Activated naive CD4-positive, alpha-beta T cell treated with anti-CD3 and anti-CD28 coated beads, Interleukin-2, amount 10 ng/mL, durations not matched to agents 7 days and 5 days (primary cell): ENCODE data around the gene SDK1.
"Not testable (repeated sequence)": the region's sequence is repeated elsewhere in the genome, so short reads cannot be mapped to it uniquely, and the experiment has no call there.

Experiments used
- CTCF ChIA-PET: fragments of 350-600 bp; sonication (Branson Sonifier 250); formaldehyde crosslinking; loops from one replicate; lab custom pipeline; 2021; ENCODE audit warnings: antibody characterized with exemption; lab: Charles Lee
- DNase-seq: peaks from one replicate; pipeline ENCODE4 v3.0.0-alpha.2; 2020
- H3K27ac Mint-ChIP-seq: one replicate; pipeline ENCODE4 v1.8.0; 2021; ENCODE audit warnings: mild to moderate bottlenecking, moderate library complexity, mixed read lengths
- H3K27me3 Mint-ChIP-seq: one replicate; pipeline ENCODE4 v1.8.0; 2021; ENCODE audit warnings: mild to moderate bottlenecking, mixed read lengths
- H3K36me3 Mint-ChIP-seq: one replicate; pipeline ENCODE4 v1.8.0; 2021; ENCODE audit warnings: mixed read lengths
- H3K4me1 Mint-ChIP-seq: one replicate; pipeline ENCODE4 v1.8.0; 2021; ENCODE audit warnings: mixed read lengths
- H3K4me3 Mint-ChIP-seq: one replicate; pipeline ENCODE4 v1.8.0; 2021; ENCODE audit warnings: mild to moderate bottlenecking, moderate library complexity, mixed read lengths
- H3K9me3 Mint-ChIP-seq: one replicate; pipeline ENCODE4 v1.8.0; 2021; ENCODE audit warnings: mixed read lengths

The SDK1 gene

GRCh38 chr7:3722396-3722922 is 421.4 kb downstream of the SDK1 start:
- H3K27me3 Mint-ChIP-seq, result no peaks in the 10 kb centered on the region
- no peaks in the 10 kb centered on the region for H3K36me3 Mint-ChIP-seq
- no peak overlapping the region for H3K4me3 Mint-ChIP-seq
- no peak for DNase-seq
- H3K27ac Mint-ChIP-seq, result no peak overlapping the region
- no peaks in the 10 kb centered on the region for H3K9me3 Mint-ChIP-seq
- no peaks in the 10 kb centered on the region for H3K4me1 Mint-ChIP-seq
- CTCF ChIA-PET, result no interaction called here

- Mint-ChIP-seq H3K4me1 (no peaks in the 10 kb centered on the region), H3K9me3 (no peaks in the 10 kb centered on the region), H3K4me3 (no peak overlapping the region), H3K36me3 (no peaks in the 10 kb centered on the region), H3K27ac (no peak overlapping the region), H3K27me3 (no peaks in the 10 kb centered on the region)
- no peak for DNase-seq
- CTCF ChIA-PET, result no interaction called here
Observed at GRCh38 chr7:3725155-3726059, 424.4 kb downstream of the SDK1 start.

- H3K27me3 Mint-ChIP-seq, result no peaks in the 10 kb centered on the region
- no peaks in the 10 kb centered on the region for H3K4me1 Mint-ChIP-seq
- H3K36me3 Mint-ChIP-seq, result no peaks in the 10 kb centered on the region
- DNase-seq, result no peak
- H3K9me3 Mint-ChIP-seq, result no peaks in the 10 kb centered on the region
- H3K4me3 Mint-ChIP-seq, result no peak overlapping the region
- no peak overlapping the region for H3K27ac Mint-ChIP-seq
- CTCF ChIA-PET, result interaction anchor here (1.0 kb wide), 1 partner anchor 248 kb away, joined by 3 read pairs; no protein-coding TSS in a partner anchor
Observed at GRCh38 chr7:3730276-3730675, 429.2 kb downstream of the SDK1 start.

- no peaks in the 10 kb centered on the region for H3K4me1 Mint-ChIP-seq
- H3K4me3 Mint-ChIP-seq, result no peak overlapping the region
- no peaks in the 10 kb centered on the region for H3K36me3 Mint-ChIP-seq
- H3K27me3 Mint-ChIP-seq, result no peaks in the 10 kb centered on the region
- CTCF ChIA-PET, result no interaction called here
- H3K9me3 Mint-ChIP-seq, result no peaks in the 10 kb centered on the region
- H3K27ac Mint-ChIP-seq, result no peak overlapping the region
- DNase-seq, result no peak
Observed at GRCh38 chr7:3732395-3733005, 431.4 kb downstream of the SDK1 start.

GRCh38 chr7:3733541-3734140 is 432.6 kb downstream of the SDK1 start:
- no peaks in the 10 kb centered on the region for H3K9me3 Mint-ChIP-seq
- H3K4me1 Mint-ChIP-seq, result no peaks in the 10 kb centered on the region
- no peaks in the 10 kb centered on the region for H3K36me3 Mint-ChIP-seq
- DNase-seq, result no peak
- CTCF ChIA-PET, result no interaction called here
- no peaks in the 10 kb centered on the region for H3K27me3 Mint-ChIP-seq
- H3K4me3 Mint-ChIP-seq, result no peak overlapping the region
- H3K27ac Mint-ChIP-seq, result no peak overlapping the region

- CTCF ChIA-PET, result no interaction called here
Observed at GRCh38 chr7:3738964-3739363, 437.9 kb downstream of the SDK1 start.

GRCh38 chr7:3739983-3740382 is 438.9 kb downstream of the SDK1 start:
- Mint-ChIP-seq H3K4me1 (no peaks in the 10 kb centered on the region), H3K27ac (no peak overlapping the region), H3K36me3 (no peaks in the 10 kb centered on the region), H3K9me3 (peaks cover 6% of the 10 kb centered on the region), H3K27me3 (no peaks in the 10 kb centered on the region), H3K4me3 (no peak overlapping the region)
- DNase-seq, result no peak
- CTCF ChIA-PET, result no interaction called here

More at GRCh38 chr7:3738964-3739363, 437.9 kb downstream of the SDK1 start:
- H3K4me1 Mint-ChIP-seq, result no peaks in the 10 kb centered on the region
- no peak overlapping the region for H3K27ac Mint-ChIP-seq
- H3K4me3 Mint-ChIP-seq, result no peak overlapping the region
- DNase-seq, result no peak
- no peaks in the 10 kb centered on the region for H3K27me3 Mint-ChIP-seq
- peaks cover 6% of the 10 kb centered on the region for H3K9me3 Mint-ChIP-seq
- H3K36me3 Mint-ChIP-seq, result no peaks in the 10 kb centered on the region

GRCh38 chr7:3747467-3747866 is 446.4 kb downstream of the SDK1 start:
- Mint-ChIP-seq H3K4me1 (no peaks in the 10 kb centered on the region), H3K4me3 (no peak overlapping the region), H3K27me3 (no peaks in the 10 kb centered on the region), H3K27ac (no peak overlapping the region), H3K36me3 (no peaks in the 10 kb centered on the region), H3K9me3 (no peaks in the 10 kb centered on the region)
- no peak for DNase-seq
- CTCF ChIA-PET, result no interaction called here

- H3K4me1 Mint-ChIP-seq, result no peaks in the 10 kb centered on the region
- no peaks in the 10 kb centered on the region for H3K36me3 Mint-ChIP-seq
- DNase-seq, result no peak
- CTCF ChIA-PET, result no interaction called here
- no peak overlapping the region for H3K4me3 Mint-ChIP-seq
- H3K27me3 Mint-ChIP-seq, result no peaks in the 10 kb centered on the region
- no peaks in the 10 kb centered on the region for H3K9me3 Mint-ChIP-seq
- H3K27ac Mint-ChIP-seq, result no peak overlapping the region
Observed at GRCh38 chr7:3748389-3748788, 447.3 kb downstream of the SDK1 start.

GRCh38 chr7:3753868-3754267 is 452.8 kb downstream of the SDK1 start:
- no peak overlapping the region for H3K4me3 Mint-ChIP-seq
- no peak overlapping the region for H3K27ac Mint-ChIP-seq
- H3K4me1 Mint-ChIP-seq, result no peaks in the 10 kb centered on the region
- CTCF ChIA-PET, result no interaction called here
- no peaks in the 10 kb centered on the region for H3K36me3 Mint-ChIP-seq
- no peak for DNase-seq
- no peaks in the 10 kb centered on the region for H3K27me3 Mint-ChIP-seq
- H3K9me3 Mint-ChIP-seq, result no peaks in the 10 kb centered on the region

- Mint-ChIP-seq H3K9me3 (no peaks in the 10 kb centered on the region), H3K4me3 (no peak overlapping the region), H3K27me3 (no peaks in the 10 kb centered on the region), H3K27ac (no peak overlapping the region), H3K36me3 (no peaks in the 10 kb centered on the region), H3K4me1 (no peaks in the 10 kb centered on the region)
- CTCF ChIA-PET, result no interaction called here
- no peak for DNase-seq
Observed at GRCh38 chr7:3754493-3755341, 453.7 kb downstream of the SDK1 start.

GRCh38 chr7:3755778-3756453 is 454.9 kb downstream of the SDK1 start:
- CTCF ChIA-PET, H3K27ac Mint-ChIP-seq, DNase-seq, H3K4me3 Mint-ChIP-seq, H3K36me3 Mint-ChIP-seq, H3K27me3 Mint-ChIP-seq, H3K4me1 Mint-ChIP-seq, H3K9me3 Mint-ChIP-seq: not testable (repeated sequence)

- Mint-ChIP-seq H3K27ac (no peak overlapping the region), H3K4me3 (no peak overlapping the region), H3K9me3 (no peaks in the 10 kb centered on the region), H3K36me3 (no peaks in the 10 kb centered on the region), H3K4me1 (no peaks in the 10 kb centered on the region), H3K27me3 (no peaks in the 10 kb centered on the region)
- CTCF ChIA-PET, result no interaction called here
- no peak for DNase-seq
Observed at GRCh38 chr7:3757059-3757458, 456.0 kb downstream of the SDK1 start.
